Thyroid gland (tissue), 4 donors: ENCODE measurements around the gene MRPL33. TPM values are rescaled to one million over a fixed set of nuclear protein-coding genes. Genes with fewer than 3 reads are reported as not detected.
"Not testable (repeated sequence)": the region's sequence is repeated elsewhere in the genome, so short reads cannot be mapped to it uniquely, and the experiment has no call there.

Experiments
- DNase-seq, 2 donors: peaks; one replicate each; pipeline ENCODE4 v3.0.0-alpha.2; 2019
- H3K27ac ChIP-seq, 3 donors: fragments of 200-600 bp; sonication (generic); 1 replicate in 2 of 3; 2 replicates in 1 of 3; pipeline ENCODE4 v1.5.1; 2016 to 2019; ENCODE audit warnings: mild to moderate bottlenecking in 1 of 3, moderate library complexity in 1 of 3
- H3K27me3 ChIP-seq: fragments of 200-600 bp; sonication (generic); one replicate; pipeline ENCODE4 v1.5.1; 2019
- H3K36me3 ChIP-seq, 2 donors: fragments of 200-600 bp; sonication (generic); one replicate each; pipeline ENCODE4 v1.5.1; 2016 to 2019
- H3K4me1 ChIP-seq, 2 donors: fragments of 200-600 bp; sonication (generic); one replicate each; pipeline ENCODE4 v1.5.1; 2017 to 2019
- H3K4me3 ChIP-seq, 3 donors: fragments of 200-600 bp; sonication (generic); replicated peaks in 1 of 3; 1 replicate in 2 of 3; 2 replicates in 1 of 3; pipeline ENCODE4 v1.5.1; 2016; ENCODE audit warnings: mild to moderate bottlenecking in 1 of 3
- H3K9me3 ChIP-seq: fragments of 200-600 bp; sonication (generic); one replicate; pipeline ENCODE4 v1.5.1; 2017
- POLR2A ChIP-seq, 2 donors: fragments of 450-650 bp; IDR thresholded peaks; one replicate each; pipeline ENCODE4 v1.6.1; 2017; ENCODE audit warnings: antibody characterized with exemption in 2 of 2, mild to moderate bottlenecking in 2 of 2, moderate library complexity in 1 of 2
- WGBS, 2 donors: methylation state at CpG; one replicate each; pipeline ENCODE4 v1.1.5; 2017; 5-methylcytosine and 5-hydroxymethylcytosine counted together
- intact Hi-C: fragments of 100-400 bp; cut with DNase I; formaldehyde crosslinking; loops from one replicate; pipeline ENCODE4 v1.15.1; 2023
- total RNA-seq, 4 donors: library from RNA; depleted of rRNA; stranded (reverse); fragments of >200 nt; gene quantifications; one replicate each; pipeline ENCODE4 v1.2.3, GENCODE V29; 2016
- TF ChIP-seq, protein P1 (sequence below), 6 experiments: fragments of 200-600 bp in 3 of 6; fragments of 450-650 bp in 3 of 6; sonication (generic) in 3 of 6; IDR thresholded peaks; one replicate each; pipeline ENCODE4 v1.5.1; 2016 to 2019; ENCODE audit warnings: antibody characterized with exemption in 6 of 6, mild to moderate bottlenecking in 2 of 6, inconsistent platforms in 1 of 6, moderate library complexity in 1 of 6

MRPL33 gene
- total RNA-seq, 4 donors from 2014 or later = 70.2 to 166 (median 130) TPM

DNA sequence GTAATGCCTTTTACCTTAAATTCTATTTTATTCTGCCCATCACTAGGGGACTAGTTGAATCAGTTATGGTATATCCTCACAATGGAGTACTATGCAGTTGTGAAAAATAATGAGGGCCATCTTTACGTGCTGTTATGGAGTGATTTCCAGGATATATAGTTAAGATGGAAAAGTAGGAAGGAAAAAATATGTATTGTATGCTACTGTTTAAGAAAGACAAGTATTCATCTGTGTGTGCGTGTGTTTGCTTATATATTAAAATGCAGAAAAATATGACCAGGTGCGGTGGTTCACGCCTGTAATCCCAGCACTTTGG, 32.5 kb upstream of the MRPL33 start:
- intact Hi-C loops = no loop called here
- DNase-seq = no peak
- no peak for TF ChIP-seq POLR2A (IDR thresholded peaks at IDR 0.05)
- TF ChIP-seq, protein P1, sequence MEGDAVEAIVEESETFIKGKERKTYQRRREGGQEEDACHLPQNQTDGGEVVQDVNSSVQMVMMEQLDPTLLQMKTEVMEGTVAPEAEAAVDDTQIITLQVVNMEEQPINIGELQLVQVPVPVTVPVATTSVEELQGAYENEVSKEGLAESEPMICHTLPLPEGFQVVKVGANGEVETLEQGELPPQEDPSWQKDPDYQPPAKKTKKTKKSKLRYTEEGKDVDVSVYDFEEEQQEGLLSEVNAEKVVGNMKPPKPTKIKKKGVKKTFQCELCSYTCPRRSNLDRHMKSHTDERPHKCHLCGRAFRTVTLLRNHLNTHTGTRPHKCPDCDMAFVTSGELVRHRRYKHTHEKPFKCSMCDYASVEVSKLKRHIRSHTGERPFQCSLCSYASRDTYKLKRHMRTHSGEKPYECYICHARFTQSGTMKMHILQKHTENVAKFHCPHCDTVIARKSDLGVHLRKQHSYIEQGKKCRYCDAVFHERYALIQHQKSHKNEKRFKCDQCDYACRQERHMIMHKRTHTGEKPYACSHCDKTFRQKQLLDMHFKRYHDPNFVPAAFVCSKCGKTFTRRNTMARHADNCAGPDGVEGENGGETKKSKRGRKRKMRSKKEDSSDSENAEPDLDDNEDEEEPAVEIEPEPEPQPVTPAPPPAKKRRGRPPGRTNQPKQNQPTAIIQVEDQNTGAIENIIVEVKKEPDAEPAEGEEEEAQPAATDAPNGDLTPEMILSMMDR (IDR thresholded peaks at IDR 0.05) = no peak
- no peaks in the 10 kb centered on the region for H3K27me3 ChIP-seq
- no peak overlapping the region for H3K27ac ChIP-seq
- no peaks in the 10 kb centered on the region for H3K36me3 ChIP-seq
- WGBS, 2 donors = 95 to 97% methylated on average over 4 of the region's 4 CpGs
- H3K9me3 ChIP-seq = no peaks in the 10 kb centered on the region
- peaks cover 0 to 19% of the 10 kb centered on the region in 2 donors for H3K4me1 ChIP-seq
- H3K4me3 ChIP-seq = no peak overlapping the region

DNA sequence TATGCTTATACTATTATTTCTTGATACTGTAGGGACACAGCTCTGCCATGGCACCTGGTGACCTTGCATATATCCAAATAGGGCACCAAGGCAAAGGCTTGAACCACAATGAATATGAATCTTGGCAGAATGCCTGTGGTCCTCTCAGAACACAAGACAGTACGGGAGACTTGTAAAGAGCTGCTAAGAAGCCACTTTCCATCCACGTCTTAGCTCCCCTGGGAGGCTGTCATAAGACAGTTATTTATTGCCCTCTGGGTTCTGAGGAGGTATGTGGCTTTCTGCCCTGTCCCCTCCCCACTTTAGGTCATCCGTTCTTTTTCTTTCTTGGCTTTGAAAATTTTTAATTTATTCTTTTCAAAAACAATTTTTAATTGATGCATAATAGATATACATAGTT, 29.8 kb upstream of the MRPL33 start:
- H3K4me1 ChIP-seq = peaks cover 0 to 4% of the 10 kb centered on the region in 2 donors
- no peak overlapping the region for H3K27ac ChIP-seq
- no peaks in the 10 kb centered on the region for H3K9me3 ChIP-seq
- no peak overlapping the region for H3K4me3 ChIP-seq
- H3K27me3 ChIP-seq = no peaks in the 10 kb centered on the region
- no peak for DNase-seq
- no peak for TF ChIP-seq POLR2A (IDR thresholded peaks at IDR 0.05)
- TF ChIP-seq, protein P1 (IDR thresholded peaks at IDR 0.05) = no peak
- H3K36me3 ChIP-seq = no peaks in the 10 kb centered on the region
- WGBS, 2 donors = 40 to 59% methylated on average over 3 of the region's 3 CpGs
- intact Hi-C loops = no loop called here

DNA sequence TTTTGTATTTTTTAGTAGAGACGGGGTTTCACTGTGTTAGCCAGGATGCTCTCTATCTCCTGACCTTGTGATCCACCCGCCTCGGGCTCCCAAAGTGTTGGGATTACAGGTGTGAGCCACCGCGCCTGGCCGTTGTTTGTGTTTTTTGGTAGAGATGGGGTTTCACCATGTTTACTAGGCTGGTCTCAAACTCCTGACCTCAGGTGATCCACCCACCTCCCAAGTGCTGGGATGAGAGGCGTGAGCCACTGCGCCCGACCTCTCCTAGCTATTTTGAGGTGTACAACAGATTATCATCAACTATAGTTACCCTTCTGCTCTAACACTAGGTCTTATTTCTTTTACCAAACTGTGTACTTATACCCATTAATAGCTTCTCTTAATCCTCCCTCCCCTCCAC, 28.9 kb upstream of the MRPL33 start:
- WGBS, 2 donors = 93 to 96% methylated on average over 9 of the region's 9 CpGs

DNA sequence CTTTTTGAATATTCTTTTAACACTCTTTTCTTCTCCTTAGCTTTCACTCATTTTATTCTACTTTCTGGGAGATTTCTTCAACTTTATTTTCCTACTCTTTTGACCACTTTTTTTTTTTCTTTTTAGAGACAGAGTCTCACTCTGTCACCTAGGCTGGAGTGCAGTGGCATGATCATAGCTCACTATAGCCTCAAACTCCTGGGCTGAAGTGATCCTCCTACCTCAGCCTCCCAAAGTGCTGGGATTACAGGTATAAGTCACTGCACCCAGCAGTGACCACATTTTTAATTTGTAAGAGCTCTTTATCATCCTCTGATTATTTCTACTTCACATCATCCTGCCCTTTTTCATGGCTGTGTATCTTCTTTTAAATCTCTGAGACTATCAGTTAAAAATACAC, 26.0 kb upstream of the MRPL33 start:
- H3K4me3 ChIP-seq, H3K36me3 ChIP-seq, H3K4me1 ChIP-seq, intact Hi-C loops, H3K27me3 ChIP-seq, H3K27ac ChIP-seq, DNase-seq, H3K9me3 ChIP-seq: not testable (repeated sequence)

More for the DNA sequence above, 28.9 kb upstream of the MRPL33 start:
- no peaks in the 10 kb centered on the region for H3K9me3 ChIP-seq
- H3K27ac ChIP-seq = no peak overlapping the region
- no peaks in the 10 kb centered on the region for H3K27me3 ChIP-seq
- intact Hi-C loops = no loop called here
- TF ChIP-seq POLR2A (IDR thresholded peaks at IDR 0.05) = no peak
- TF ChIP-seq, protein P1 (IDR thresholded peaks at IDR 0.05) = no peak
- no peak overlapping the region for H3K4me3 ChIP-seq
- no peak for DNase-seq
- no peaks in the 10 kb centered on the region for H3K36me3 ChIP-seq
- peaks cover 0 to 4% of the 10 kb centered on the region in 2 donors for H3K4me1 ChIP-seq

DNA sequence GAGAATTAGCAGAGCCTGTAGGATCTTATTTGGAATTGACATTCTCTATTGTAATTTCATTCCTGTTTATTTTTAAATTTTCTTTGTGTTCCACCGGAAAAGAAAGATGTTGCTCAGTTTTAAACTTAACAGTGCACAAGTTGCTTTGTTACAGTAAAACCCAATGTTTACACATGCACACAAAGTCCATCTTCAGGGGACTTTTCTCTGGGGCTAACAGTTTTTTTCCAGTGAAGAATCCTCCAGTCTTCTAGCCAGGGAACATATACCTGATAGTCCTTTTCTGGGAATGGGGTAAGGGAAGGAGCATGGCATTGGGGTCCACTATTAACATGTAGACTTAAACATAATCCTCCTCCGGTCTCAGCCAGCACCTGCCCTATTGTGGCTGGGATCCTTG, 25.2 kb upstream of the MRPL33 start:
- Histone ChIP-seq H3K27me3 (no peaks in the 10 kb centered on the region), H3K27ac (no peak overlapping the region), H3K36me3 (no peaks in the 10 kb centered on the region), H3K4me3 (no peak overlapping the region), H3K9me3 (no peaks in the 10 kb centered on the region), H3K4me1 (no peaks in the 10 kb centered on the region)
- intact Hi-C loops = no loop called here
- TF ChIP-seq, protein P1 (IDR thresholded peaks at IDR 0.05) = no peak
- no peak for TF ChIP-seq POLR2A (IDR thresholded peaks at IDR 0.05)
- no peak for DNase-seq
- 74 to 79% methylated on average over 2 of the region's 2 CpGs for WGBS, 2 donors

DNA sequence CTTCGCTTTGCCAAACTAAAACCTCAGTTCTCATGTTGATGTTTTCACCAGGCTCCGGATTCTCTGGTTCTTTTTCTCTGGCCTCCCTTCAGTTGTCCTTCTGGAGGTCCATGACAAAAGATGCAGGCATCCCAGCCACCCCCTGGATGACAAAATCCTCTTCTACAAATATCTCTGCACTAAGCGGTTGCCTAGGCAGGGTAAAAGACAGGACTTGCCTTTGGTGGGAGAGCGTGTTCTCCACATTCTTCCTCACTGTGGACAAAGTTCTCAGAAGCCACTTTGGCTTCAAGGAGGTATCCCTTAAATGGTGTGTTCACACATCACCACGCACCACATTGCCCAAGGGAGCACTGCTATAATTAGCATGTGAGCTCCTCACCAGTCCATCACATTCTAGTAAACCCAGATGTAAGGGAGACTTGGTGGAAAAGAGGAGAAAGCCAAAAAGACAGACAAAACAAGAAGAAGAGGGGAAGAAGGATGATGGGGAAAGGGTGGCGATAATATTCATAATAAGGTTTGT, 23.6 kb upstream of the MRPL33 start:
- Histone ChIP-seq H3K36me3 (no peaks in the 10 kb centered on the region), H3K9me3 (no peaks in the 10 kb centered on the region), H3K27me3 (no peaks in the 10 kb centered on the region), H3K4me1 (no peaks in the 10 kb centered on the region), H3K27ac (no peak overlapping the region), H3K4me3 (no peak overlapping the region)
- WGBS, 2 donors = 72 to 75% methylated on average over 6 of the region's 6 CpGs
- TF ChIP-seq POLR2A (IDR thresholded peaks at IDR 0.05) = no peak
- TF ChIP-seq, protein P1 (IDR thresholded peaks at IDR 0.05) = no peak
- intact Hi-C loops = no loop called here
- DNase-seq = no peak

DNA sequence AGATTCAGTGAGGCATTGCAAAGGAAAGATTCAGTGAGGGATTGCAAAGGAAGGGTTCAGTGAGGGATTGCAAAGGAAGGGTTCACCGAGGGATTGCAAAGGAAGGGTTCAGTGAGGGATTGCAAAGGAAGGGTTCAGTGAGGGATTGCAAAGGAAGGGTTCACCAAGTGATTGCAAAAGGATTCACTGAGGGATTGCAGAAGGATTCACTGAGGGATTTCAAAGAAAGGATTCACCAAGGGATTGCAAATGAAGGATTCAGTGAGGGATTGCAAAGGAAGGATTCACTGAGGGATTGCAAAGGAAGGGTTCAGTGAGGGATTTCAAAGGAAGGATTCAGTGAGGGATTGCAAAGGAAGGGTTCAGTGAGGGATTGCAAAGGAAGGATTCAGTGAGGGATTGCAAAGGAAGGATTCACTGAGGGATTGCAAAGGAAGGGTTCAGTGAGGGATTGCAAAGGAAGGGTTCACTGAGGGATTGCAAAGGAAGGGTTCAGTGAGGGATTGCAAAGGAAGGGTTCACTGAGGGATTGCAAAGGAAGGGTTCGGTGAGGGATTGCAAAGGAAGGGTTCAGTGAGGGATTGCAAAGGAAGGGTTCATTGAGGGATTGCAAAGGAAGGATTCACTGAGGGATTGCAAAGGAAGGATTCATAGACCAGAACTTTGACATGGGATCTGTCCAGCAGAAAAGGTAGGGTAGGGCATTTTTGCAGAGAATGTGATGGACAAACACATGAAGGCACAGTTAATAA, 22.5 kb upstream of the MRPL33 start:
- H3K27ac ChIP-seq, H3K4me1 ChIP-seq, H3K9me3 ChIP-seq, H3K27me3 ChIP-seq, H3K4me3 ChIP-seq, intact Hi-C loops, DNase-seq, H3K36me3 ChIP-seq: not testable (repeated sequence)
- WGBS, 2 donors = 84 to 88% methylated on average over 2 of the region's 2 CpGs
